GM12891 (cell line): Measurements from ENCODE around the gene NIPSNAP3A.

Source experiments
- POLR2A ChIP-seq: IDR thresholded peaks from 2 replicates; pipeline ENCODE4 v1.6.1; 2011; ENCODE audit warnings: low read depth, low read length, control low read depth
- POLR2AphosphoS5 ChIP-seq: IDR thresholded peaks from 2 replicates; pipeline ENCODE4 v1.6.1; 2011; ENCODE audit warnings: low read depth, low read length, control low read depth
- POU2F2 ChIP-seq: IDR thresholded peaks from 2 replicates; pipeline ENCODE4 v1.6.1; 2011; ENCODE audit warnings: low read depth, mild to moderate bottlenecking, control low read depth, low read length, moderate library complexity
- SPI1 ChIP-seq: IDR thresholded peaks from 2 replicates; pipeline ENCODE4 v1.6.1; 2011; ENCODE audit warnings: low read depth, low read length, control low read depth
- TAF1 ChIP-seq: IDR thresholded peaks from 2 replicates; pipeline ENCODE4 v1.6.1; 2011; ENCODE audit warnings: low read depth, low read length, control low read depth

DNA sequence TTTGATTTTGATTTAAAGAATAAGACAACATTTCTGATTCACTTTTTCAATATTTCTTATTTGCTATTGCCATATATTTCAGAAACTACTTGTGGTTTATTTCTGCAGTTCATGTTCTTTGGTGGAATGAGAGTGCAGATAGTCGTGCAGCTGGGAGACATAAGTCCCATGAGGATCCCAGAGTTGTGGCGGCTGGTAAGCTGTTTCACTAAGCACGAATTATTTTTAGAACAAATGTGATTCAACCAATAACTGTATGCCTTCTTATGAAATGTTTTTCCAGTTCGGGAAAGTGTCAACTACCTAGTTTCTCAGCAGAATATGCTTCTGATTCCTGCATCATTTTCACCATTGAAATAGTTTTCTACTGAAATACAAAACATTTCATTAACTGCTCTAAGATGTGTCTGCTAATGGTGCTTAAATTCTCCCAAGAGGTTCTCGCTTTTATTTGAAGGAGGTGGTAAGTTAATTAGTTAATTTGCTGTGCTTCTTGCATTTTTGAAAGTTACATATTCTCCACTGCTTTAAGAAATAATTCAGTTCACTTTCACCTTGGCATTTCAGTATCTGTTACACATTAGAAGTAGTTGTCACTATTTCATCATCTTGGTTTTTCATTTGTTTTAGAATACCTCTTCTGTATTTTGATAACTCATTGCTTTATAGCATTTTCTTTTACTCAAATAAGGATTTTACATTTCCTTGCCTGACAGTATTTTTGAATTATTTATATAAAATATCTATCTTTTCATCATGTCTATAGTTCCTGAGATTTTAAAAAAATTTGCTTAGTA is 25.4 kb downstream of the NIPSNAP3A start:
- TF ChIP-seq POLR2A (no peak), POLR2AphosphoS5 (no peak), TAF1 (no peak), POU2F2 (no peak), SPI1 (no peak)
